ENCODE measurements around the gene PAFAH2.
"Not testable (repeated sequence)": the region's sequence is repeated elsewhere in the genome, so short reads cannot be mapped to it uniquely, and the experiment has no call there.

The PAFAH2 gene

DNA sequence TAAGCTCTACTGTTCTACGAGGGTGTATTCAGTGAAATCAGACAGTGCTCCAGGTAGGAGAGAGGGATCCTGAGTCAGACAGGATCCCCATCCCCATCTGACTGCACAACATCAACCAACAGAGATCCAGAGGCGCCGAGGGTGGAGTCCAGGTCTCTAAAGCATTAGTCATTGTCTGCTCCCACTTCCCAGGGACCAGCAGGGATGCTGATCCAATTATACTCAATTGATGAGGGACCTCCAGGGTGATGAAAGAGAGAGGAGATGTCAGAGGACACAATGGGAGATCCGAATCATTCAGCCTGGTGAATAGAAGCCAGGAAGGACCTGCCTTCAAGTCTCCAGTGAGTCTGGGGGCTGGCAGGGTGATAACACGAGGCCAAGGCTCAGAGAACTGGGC is 52.1 kb downstream of the PAFAH2 start:
- DNase-seq (ENCODE audit: low read depth) = no peak
- no peak overlapping the region for H3K4me3 ChIP-seq (ENCODE audit: low read length)
- TF ChIP-seq, protein P1, sequence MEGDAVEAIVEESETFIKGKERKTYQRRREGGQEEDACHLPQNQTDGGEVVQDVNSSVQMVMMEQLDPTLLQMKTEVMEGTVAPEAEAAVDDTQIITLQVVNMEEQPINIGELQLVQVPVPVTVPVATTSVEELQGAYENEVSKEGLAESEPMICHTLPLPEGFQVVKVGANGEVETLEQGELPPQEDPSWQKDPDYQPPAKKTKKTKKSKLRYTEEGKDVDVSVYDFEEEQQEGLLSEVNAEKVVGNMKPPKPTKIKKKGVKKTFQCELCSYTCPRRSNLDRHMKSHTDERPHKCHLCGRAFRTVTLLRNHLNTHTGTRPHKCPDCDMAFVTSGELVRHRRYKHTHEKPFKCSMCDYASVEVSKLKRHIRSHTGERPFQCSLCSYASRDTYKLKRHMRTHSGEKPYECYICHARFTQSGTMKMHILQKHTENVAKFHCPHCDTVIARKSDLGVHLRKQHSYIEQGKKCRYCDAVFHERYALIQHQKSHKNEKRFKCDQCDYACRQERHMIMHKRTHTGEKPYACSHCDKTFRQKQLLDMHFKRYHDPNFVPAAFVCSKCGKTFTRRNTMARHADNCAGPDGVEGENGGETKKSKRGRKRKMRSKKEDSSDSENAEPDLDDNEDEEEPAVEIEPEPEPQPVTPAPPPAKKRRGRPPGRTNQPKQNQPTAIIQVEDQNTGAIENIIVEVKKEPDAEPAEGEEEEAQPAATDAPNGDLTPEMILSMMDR (conservative IDR thresholded peaks at IDR 0.05; ENCODE audit: low read depth, low read length) = no peak

DNA sequence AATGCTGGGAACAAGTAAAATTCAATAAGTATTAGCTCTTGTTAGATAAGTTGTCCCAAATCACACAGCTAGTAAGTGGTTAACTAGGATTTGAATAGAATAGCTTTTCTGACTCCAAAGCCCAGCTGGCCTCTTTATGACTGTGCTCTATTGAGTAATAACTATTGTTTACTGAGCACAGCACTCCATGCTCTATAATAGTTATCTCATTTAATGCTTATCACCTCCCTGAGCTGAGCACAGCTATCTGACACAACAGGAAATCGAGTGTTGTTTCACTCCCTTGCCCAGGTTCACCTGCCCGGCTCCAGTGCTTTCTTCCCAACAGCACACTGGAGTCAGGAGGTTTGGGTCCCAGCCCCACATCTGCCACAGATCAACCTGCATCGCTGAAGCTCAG is 52.9 kb downstream of the PAFAH2 start:
- no peak overlapping the region for H3K4me3 ChIP-seq (ENCODE audit: low read length)
- TF ChIP-seq, protein P1 (conservative IDR thresholded peaks at IDR 0.05; ENCODE audit: low read depth, low read length) = no peak
- no peak for DNase-seq (ENCODE audit: low read depth)

DNA sequence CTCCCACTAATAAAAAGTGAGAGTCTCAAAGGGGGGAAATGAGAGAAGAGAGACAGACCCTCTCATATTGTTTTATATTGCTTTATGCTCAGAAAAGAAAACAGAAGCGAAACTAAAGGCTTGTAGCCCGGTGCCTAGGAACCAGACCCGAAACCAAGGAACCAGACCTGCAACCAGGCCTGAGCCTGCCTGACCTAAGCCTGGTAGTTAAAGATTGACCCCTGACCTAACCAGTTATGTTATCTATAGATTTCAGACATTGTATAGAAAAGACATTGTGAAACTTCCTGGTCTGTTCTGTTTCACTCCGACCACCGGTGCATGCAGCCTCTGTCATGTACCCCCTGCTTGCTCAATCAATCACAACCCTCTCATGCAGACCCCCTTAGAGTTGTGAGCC is 54.4 kb downstream of the PAFAH2 start:
- not testable (repeated sequence) for H3K4me3 ChIP-seq (ENCODE audit: low read length); DNase-seq (ENCODE audit: low read depth)

DNA sequence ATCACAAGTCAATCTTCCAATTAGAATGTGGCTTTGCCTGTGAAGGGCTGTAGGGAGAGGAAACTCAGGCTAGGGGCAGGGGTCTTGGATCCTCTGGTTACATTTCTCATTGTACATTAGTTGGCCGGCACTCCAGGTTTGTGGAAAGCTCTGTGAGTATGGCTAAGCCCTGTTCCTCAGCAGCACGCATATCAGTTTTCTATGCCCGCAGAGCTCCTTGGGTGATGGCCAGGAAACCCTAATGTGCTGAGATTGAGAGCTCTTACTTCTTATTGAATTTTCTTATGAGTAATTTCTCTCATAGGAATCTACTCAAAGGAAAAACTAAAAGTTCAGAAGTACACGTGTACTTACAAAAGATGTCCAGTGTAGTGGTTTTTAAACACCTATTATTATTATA is 60.9 kb downstream of the PAFAH2 start:
- TF ChIP-seq, protein P1 (conservative IDR thresholded peaks at IDR 0.05; ENCODE audit: low read depth, low read length) = no peak
- no peak overlapping the region for H3K4me3 ChIP-seq (ENCODE audit: low read length)
- DNase-seq (ENCODE audit: low read depth) = no peak

DNA sequence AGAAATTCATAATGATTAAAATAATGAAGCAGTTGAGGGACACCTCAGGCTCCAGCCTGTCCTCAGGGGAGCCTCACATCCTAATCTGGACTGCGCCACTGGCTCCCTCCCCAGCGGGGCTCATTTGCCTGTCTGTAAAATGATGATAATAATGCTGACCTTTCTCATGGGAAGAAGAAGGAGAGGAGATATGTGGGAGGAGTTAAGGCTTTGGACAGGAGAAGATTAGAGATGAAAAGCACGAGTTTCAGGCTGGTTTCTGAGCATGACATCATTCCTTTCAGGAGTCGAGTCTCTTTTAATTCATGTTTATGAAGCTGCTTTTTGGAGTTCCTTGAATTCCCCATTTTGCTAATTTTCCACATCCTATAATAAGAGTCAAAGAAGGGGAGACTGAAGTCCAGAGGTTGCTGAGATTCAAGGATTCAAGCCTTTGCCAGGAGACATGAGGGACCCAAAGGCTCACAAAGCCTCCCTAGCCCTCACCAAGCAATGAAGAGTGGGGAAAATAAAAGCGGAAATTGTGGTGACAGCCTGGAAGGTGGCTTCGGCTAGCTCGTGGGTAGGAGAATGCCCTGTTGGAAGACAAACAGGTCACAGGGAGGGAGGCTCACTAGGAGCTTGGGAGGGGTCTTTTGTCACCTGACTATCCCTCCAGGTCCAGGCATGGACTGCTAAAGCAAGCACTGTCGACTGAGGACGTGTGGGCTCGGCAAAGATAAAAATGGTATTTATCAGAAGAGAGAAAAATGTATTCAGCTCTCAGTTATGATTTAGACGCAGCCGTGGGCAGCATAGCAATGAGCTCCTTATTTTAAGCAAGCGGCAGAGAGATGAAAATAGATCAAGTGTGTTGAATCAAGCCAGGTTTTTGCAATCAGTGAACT is 64.1 kb downstream of the PAFAH2 start:
- no peak overlapping the region for H3K4me3 ChIP-seq (ENCODE audit: low read length)
- DNase-seq (ENCODE audit: low read depth) = no peak
- TF ChIP-seq, protein P1 (conservative IDR thresholded peaks at IDR 0.05; ENCODE audit: low read depth, low read length) = no peak

DNA sequence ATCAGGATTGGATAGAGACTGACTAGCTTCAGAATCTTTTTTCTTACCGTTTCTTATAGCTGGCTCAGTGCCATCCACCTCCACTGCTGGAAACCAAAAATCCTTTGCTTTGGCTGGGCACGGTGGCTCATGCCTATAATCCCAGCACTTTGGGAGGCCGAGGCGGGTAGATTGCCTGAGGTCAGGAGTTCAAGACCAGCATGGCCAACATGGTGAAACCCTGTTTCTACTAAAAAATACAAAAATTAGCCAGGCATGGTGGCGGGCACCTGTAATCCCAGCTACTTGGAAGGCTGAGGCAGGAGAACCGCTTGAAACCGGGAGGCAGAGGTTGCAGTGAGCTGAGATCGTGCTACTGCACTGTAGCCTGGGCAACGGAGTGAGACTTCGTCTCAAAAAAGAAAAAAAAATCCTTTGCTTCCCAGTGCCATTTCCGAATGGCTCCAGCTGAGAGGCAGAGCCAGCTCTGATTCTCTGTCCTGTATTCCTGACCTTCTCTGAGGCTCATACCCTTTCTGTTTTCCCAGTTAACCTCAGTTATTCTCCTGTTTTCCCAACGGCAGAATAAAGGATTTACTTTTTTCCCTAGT is 65.0 kb downstream of the PAFAH2 start:
- DNase-seq (ENCODE audit: low read depth); H3K4me3 ChIP-seq (ENCODE audit: low read length): not testable (repeated sequence)

DNA sequence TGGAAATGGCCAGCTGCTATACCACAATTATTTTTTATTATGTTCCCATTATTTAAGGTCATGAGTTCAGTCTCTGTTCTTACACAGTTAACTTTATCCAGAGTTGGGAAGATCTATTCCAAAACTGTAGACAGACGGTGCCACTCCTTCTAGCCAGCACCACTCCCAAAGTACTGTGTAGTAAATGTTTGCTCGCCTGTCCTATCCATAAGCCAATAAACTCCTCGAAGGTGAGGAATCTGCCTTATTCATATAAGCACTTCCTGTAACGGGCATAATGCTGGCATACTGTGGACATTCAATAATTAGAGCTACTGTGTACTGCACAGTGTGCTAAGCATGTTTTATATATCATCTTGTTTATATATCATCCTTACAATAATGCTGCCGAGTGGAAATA is 65.5 kb downstream of the PAFAH2 start:
- TF ChIP-seq, protein P1 (conservative IDR thresholded peaks at IDR 0.05; ENCODE audit: low read depth, low read length) = no peak
- no peak overlapping the region for H3K4me3 ChIP-seq (ENCODE audit: low read length)
- DNase-seq (ENCODE audit: low read depth) = no peak

DNA sequence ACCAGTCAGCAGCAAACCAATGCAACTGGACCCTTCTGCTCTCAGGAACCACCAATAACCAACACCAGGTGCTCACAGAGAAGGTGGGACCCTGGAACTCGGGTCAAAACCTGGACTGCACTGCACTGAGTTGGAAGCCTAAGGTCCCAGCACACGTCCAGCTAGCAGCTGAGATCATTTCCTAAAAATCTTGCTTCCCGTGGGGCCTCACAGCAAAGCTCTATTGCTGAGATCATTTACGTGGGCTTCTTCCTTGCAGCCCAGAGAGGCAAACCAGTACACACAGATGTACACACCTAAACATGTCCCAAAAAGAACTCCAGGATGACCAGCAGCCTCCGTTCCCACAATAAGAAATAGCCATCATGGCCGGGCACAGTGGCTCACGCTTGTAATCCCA is 68.8 kb downstream of the PAFAH2 start:
- H3K4me3 ChIP-seq (ENCODE audit: low read length) = no peak overlapping the region
- DNase-seq (ENCODE audit: low read depth) = no peak
- TF ChIP-seq, protein P1 (conservative IDR thresholded peaks at IDR 0.05; ENCODE audit: low read depth, low read length) = no peak
